ENCODE measurements around the gene HAND2. TPM values are rescaled to one million over a fixed set of nuclear protein-coding genes. Genes with fewer than 3 reads are reported as not detected.

Gene HAND2
- total RNA-seq, 1 donor, result 1.8 TPM

- no peak overlapping the region for H2AFZ ChIP-seq (ENCODE audit: low read length)
- no peaks in the 10 kb centered on the region for H3K79me2 ChIP-seq (ENCODE audit: insufficient read depth, low read length)
- no peak for TF ChIP-seq CTCF (IDR thresholded peaks at IDR 0.05; ENCODE audit: extremely low read depth, low read depth, low read length)
- peaks cover 69% of the 10 kb centered on the region for H3K27me3 ChIP-seq (ENCODE audit: insufficient read depth, low read length)
- H3K4me3 ChIP-seq (ENCODE audit: insufficient read depth, low read length), result no peak overlapping the region
- no peak overlapping the region for H3K27ac ChIP-seq (ENCODE audit: low read depth, low read length)
- no peaks in the 10 kb centered on the region for H3K9me3 ChIP-seq (ENCODE audit: low read depth, low read length)
- H3K4me2 ChIP-seq (ENCODE audit: insufficient read depth, low read length), result no peak overlapping the region
- H3K4me1 ChIP-seq (ENCODE audit: insufficient read depth, low read length), result peaks cover 6% of the 10 kb centered on the region
- H4K20me1 ChIP-seq (ENCODE audit: insufficient read depth, low read length), result no peaks in the 10 kb centered on the region
- no peaks in the 10 kb centered on the region for H3K36me3 ChIP-seq (ENCODE audit: insufficient read depth, low read length)
- no peak for DNase-seq (ENCODE audit: insufficient read length, low spot score, missing footprints)
These were observed 10.0 kb upstream of the HAND2 start for GRCh38 chr4:173539986-173540385.

- Histone ChIP-seq H3K27ac (ENCODE audit: low read depth, low read length) (no peak overlapping the region), H2AFZ (ENCODE audit: low read length) (peak overlapping the region; percentile 78), H3K27me3 (ENCODE audit: insufficient read depth, low read length) (peaks cover 78% of the 10 kb centered on the region), H3K79me2 (ENCODE audit: insufficient read depth, low read length) (no peaks in the 10 kb centered on the region), H3K4me2 (ENCODE audit: insufficient read depth, low read length) (peak overlapping the region; percentile 71), H3K36me3 (ENCODE audit: insufficient read depth, low read length) (no peaks in the 10 kb centered on the region), H3K4me1 (ENCODE audit: insufficient read depth, low read length) (peaks cover 6% of the 10 kb centered on the region), H3K4me3 (ENCODE audit: insufficient read depth, low read length) (peak overlapping the region; percentile 63), H3K9me3 (ENCODE audit: low read depth, low read length) (no peaks in the 10 kb centered on the region), H4K20me1 (ENCODE audit: insufficient read depth, low read length) (no peaks in the 10 kb centered on the region)
- no peak for DNase-seq (ENCODE audit: insufficient read length, low spot score, missing footprints)
- no peak for TF ChIP-seq CTCF (IDR thresholded peaks at IDR 0.05; ENCODE audit: extremely low read depth, low read depth, low read length)
These were observed 8.9 kb upstream of the HAND2 start for GRCh38 chr4:173538909-173539445.

GRCh38 chr4:173538148-173538908 is 8.3 kb upstream of the HAND2 start:
- no peak for TF ChIP-seq CTCF (IDR thresholded peaks at IDR 0.05; ENCODE audit: extremely low read depth, low read depth, low read length)
- DNase-seq (ENCODE audit: insufficient read length, low spot score, missing footprints), result peak; percentile 74
- Histone ChIP-seq H3K79me2 (ENCODE audit: insufficient read depth, low read length) (no peaks in the 10 kb centered on the region), H3K27ac (ENCODE audit: low read depth, low read length) (no peak overlapping the region), H3K4me2 (ENCODE audit: insufficient read depth, low read length) (peak overlapping the region; percentile 71), H4K20me1 (ENCODE audit: insufficient read depth, low read length) (no peaks in the 10 kb centered on the region), H3K36me3 (ENCODE audit: insufficient read depth, low read length) (no peaks in the 10 kb centered on the region), H3K9me3 (ENCODE audit: low read depth, low read length) (no peaks in the 10 kb centered on the region), H3K27me3 (ENCODE audit: insufficient read depth, low read length) (peaks cover 85% of the 10 kb centered on the region), H3K4me3 (ENCODE audit: insufficient read depth, low read length) (peak overlapping the region; percentile 63), H3K4me1 (ENCODE audit: insufficient read depth, low read length) (peaks cover 6% of the 10 kb centered on the region), H2AFZ (ENCODE audit: low read length) (peak overlapping the region; percentile 78)

GRCh38 chr4:173537613-173538147 is 7.7 kb upstream of the HAND2 start:
- no peaks in the 10 kb centered on the region for H4K20me1 ChIP-seq (ENCODE audit: insufficient read depth, low read length)
- no peaks in the 10 kb centered on the region for H3K79me2 ChIP-seq (ENCODE audit: insufficient read depth, low read length)
- no peak overlapping the region for H3K27ac ChIP-seq (ENCODE audit: low read depth, low read length)
- H3K36me3 ChIP-seq (ENCODE audit: insufficient read depth, low read length), result no peaks in the 10 kb centered on the region
- H3K27me3 ChIP-seq (ENCODE audit: insufficient read depth, low read length), result peaks cover 91% of the 10 kb centered on the region
- no peak overlapping the region for H3K4me3 ChIP-seq (ENCODE audit: insufficient read depth, low read length)
- H3K4me2 ChIP-seq (ENCODE audit: insufficient read depth, low read length), result peak overlapping the region; percentile 71
- no peak overlapping the region for H2AFZ ChIP-seq (ENCODE audit: low read length)
- H3K4me1 ChIP-seq (ENCODE audit: insufficient read depth, low read length), result peaks cover 6% of the 10 kb centered on the region
- no peak for TF ChIP-seq CTCF (IDR thresholded peaks at IDR 0.05; ENCODE audit: extremely low read depth, low read depth, low read length)
- no peak for DNase-seq (ENCODE audit: insufficient read length, low spot score, missing footprints)
- H3K9me3 ChIP-seq (ENCODE audit: low read depth, low read length), result no peaks in the 10 kb centered on the region
